ENCODE results near the gene LCE1C.

DNA sequence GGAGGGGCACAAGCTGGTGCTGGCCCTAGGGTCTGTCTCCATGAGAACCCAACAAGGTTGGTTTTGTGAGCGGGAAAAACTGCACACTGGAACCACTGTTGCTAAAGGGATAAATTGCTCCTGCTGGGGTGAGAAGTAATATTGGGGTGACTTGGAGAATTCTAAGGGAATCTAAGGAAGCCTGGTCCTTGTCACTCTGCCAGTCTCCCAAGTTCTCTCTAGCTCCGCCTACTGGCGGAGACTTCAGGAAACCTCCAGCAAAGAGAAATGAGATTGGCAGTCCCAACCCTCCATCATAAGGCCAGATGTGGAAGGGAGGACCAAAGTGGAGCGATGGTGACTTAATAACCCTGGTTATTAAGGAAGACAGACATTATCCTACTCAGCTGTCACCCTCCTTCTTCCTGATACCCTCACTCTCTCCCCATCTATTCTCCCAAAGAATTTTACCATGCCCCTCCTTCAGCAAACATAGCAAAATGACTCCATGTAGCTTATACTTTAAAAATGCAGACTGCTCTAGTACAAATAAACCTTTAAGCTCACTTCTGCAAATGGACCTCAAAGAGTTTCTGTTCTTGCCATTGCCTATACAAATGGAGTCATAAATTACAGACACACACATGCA is 28.8 kb downstream of the LCE1C start:
- no peak for TF ChIP-seq POLR2AphosphoS5 (IDR thresholded peaks at IDR 0.05; ENCODE audit: low read depth, low read length)
- TF ChIP-seq, protein P1, sequence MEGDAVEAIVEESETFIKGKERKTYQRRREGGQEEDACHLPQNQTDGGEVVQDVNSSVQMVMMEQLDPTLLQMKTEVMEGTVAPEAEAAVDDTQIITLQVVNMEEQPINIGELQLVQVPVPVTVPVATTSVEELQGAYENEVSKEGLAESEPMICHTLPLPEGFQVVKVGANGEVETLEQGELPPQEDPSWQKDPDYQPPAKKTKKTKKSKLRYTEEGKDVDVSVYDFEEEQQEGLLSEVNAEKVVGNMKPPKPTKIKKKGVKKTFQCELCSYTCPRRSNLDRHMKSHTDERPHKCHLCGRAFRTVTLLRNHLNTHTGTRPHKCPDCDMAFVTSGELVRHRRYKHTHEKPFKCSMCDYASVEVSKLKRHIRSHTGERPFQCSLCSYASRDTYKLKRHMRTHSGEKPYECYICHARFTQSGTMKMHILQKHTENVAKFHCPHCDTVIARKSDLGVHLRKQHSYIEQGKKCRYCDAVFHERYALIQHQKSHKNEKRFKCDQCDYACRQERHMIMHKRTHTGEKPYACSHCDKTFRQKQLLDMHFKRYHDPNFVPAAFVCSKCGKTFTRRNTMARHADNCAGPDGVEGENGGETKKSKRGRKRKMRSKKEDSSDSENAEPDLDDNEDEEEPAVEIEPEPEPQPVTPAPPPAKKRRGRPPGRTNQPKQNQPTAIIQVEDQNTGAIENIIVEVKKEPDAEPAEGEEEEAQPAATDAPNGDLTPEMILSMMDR (IDR thresholded peaks at IDR 0.05) = peak; percentile 55

Measured in Panc1 (cell line).